Measurements from ENCODE around the gene HIP1.
"Not testable (repeated sequence)": the region's sequence is repeated elsewhere in the genome, so short reads cannot be mapped to it uniquely, and the experiment has no call there.

Gene HIP1

DNA sequence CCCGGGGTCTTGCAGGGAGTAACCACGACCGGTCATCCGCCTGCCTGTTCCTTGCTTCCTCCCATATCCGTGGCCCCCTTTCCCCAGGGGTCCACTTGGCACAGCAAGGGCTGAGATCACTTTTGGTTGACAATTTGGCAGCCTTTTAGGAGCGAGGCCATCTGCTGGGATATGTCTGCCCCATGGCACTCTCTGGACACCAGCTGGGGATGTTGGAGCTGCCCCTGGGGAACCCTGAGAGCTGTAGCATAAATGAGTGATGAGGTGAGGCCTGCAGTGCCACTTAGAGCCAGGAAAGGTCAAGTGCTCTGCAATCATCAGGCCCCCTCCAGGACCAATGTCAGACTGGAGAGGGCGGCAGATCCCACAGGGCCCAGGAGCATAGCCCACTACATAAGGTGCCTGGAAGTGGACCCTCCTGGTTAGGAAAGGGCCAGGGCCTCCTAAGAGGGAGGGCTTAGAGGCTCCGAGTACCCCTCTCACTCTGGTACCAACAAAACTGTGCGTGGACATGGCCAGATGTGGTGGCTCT, 92.1 kb downstream of the HIP1 start:
- H3K4me3 ChIP-seq (ENCODE audit: low read depth, low read length): no peak overlapping the region

- no peak overlapping the region for H3K4me3 ChIP-seq (ENCODE audit: low read depth, low read length)
Observed at GRCh38 chr7:75645570-75645969, 93.2 kb downstream of the HIP1 start.

DNA sequence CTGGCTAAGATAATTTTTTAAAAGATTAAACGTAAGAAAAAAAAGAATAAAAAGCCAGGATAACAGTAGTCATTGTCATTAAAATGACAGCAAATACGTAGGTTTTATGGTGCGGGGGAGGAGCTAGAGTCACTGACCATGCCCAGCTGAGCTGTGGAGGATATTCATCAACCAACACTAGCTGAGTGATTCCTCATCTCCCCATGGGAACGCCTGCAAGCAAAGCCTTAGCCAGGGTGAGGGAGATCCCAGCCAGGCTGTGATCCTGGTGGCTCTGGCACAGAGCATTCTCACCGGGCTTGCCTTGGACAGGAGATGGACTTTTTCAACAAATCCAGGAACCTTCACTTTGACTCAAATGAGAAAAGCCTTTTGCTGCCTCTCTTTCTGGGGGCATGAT, 94.2 kb downstream of the HIP1 start:
- no peak overlapping the region for H3K4me3 ChIP-seq (ENCODE audit: low read depth, low read length)

DNA sequence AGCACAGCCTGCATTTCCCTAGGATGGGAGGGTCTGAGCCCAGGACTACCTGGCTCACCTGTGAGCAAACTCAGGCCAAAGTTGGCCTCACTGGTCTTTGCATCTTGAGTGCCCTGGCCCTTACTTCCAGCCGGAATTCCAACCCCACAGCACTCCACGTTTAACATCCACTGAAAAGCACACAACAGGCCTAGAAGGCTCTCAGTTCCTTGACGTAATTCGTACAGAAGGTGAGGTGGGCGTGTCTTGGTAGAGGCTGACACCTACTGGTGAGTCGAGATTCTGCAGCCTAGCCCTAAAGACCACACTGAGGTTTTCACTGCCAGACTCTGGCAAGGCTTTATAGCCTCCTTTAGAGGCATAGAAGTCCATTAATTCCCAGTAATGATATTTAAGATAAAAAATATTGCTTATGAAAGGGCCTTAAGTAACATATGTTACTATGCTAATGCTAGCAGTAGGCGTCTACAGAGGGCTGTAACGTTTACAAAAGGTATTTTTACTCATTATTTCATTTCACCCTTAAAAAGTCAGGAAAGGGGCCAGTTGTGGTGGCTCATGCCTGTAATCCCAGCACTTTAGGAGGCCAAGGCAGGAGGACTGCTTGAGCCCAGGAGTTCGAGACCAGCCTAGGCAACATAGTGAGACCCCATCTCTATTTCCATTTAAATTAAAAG, 95.8 kb downstream of the HIP1 start:
- no peak overlapping the region for H3K4me3 ChIP-seq (ENCODE audit: low read depth, low read length)

- H3K4me3 ChIP-seq (ENCODE audit: low read depth, low read length): peak overlapping the region; percentile 50
Observed at GRCh38 chr7:75640201-75640600, 98.5 kb downstream of the HIP1 start.

DNA sequence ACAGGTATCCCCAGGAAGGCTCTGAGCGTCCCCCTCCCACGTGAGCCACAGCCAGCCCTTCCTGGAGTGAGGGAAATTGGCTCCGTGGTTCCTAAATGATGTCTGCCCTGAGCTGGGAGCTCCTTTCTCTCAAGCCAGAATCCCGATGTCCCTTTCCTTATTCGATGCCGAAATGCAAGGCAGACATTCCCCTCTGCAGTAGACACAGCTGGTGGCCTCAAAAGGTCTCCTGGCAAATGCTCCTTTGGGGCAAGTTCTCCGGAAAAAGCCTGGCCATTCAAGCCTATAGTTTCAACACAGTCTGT, 98.9 kb downstream of the HIP1 start:
- H3K4me3 ChIP-seq (ENCODE audit: low read depth, low read length): peak overlapping the region; percentile 50

DNA sequence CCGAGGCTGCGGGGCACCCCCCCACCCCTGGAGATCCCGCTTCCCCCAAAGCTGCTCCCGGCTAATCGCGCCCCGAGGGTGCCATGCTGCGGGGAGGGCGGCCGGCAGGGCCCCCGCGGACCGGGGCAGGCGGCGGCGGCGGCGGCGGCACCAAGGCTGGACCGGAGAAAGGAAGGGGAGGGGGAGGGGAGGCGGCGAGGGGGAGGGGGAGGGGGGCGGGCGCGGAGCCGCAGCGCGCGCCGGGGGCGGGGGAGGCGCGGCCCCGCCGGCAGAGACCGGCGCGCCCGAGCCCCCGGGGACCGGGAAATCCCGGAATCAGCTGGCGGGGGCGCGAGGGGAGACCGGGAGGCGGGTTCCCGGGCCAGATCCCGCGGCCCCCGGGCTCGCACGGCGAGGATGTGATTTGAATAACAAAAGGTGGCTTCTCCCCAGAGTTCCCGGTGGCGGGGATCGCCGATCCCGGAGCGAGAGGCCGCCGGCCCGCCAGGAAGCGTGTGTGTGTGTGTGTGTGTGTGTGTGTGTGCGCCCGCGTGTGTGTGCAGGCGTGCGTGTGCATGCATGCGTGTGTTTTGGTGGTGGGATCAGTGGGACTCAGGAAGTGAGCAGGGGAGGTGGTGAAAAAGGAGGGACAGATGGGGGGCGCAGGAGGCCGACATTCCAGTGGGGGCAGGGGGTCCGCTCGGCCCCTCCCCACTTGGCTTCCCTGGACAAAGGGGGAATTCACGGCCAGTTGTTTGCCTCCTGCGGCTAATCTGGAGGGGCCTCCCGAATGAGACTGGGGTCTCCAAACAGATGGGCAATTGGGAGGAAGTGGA, 99.5 kb downstream of the HIP1 start:
- peak overlapping the region; percentile 91 for H3K4me3 ChIP-seq (ENCODE audit: low read depth, low read length)

DNA sequence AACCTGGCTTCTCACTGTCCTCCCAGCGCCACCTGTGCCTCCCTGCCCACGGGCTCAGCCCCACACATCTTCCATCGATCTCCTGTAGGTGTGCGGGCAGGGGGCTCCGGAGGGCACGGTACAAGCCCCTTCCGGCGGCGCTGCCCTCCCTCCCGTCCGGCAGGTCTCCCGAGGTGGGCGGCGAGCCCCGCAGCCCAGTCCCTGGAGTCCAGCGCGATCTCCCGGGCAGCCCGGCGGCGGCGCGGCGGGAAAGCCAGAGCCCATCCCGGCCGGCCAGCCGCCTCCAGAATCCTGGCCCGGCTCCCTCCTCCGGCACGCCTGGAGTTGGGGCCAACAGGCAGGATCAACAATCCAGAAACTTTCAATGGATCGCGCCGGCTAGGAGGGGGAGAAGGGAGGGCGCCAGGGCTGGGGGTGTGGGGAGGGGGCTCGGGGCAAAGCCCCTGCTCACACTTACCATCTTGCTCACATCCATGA, 100.1 kb downstream of the HIP1 start:
- peak overlapping the region; percentile 91 for H3K4me3 ChIP-seq (ENCODE audit: low read depth, low read length)

DNA sequence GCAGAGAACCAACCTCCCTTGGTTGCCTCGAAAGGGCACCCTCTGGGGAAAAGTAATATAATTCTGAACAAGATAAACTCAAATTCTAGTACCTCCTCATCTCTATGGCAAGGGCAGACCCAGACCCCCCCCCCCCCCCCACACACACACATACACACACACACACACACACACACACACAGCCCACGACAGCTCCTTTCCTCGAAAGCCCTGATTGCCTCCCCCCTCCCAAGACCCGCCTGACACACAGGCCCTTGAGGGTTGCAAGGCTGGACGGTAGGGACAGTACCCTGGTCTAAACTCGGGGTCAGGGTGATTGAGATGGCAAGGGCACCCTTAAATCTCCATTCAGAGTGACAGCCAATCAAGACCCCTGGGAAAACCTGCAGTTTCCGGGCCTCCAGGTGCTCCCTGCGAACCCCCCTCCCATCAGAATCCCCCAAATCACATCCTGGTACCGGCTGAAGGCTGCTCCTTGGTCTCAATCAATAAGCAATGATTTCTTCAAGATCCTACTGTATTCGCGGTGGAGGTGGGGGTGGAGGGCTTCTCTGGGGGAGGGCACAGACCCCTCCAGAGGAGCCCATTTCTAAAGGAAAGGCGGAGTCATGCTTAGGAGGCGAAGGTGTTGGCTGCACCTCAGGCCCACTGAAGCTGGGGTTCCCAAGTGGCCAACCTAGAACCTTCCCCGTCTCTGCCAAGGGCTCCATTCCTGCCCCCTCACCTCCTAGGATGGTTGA, 100.7 kb downstream of the HIP1 start:
- peak overlapping the region; percentile 91 for H3K4me3 ChIP-seq (ENCODE audit: low read depth, low read length)

GRCh38 chr7:75635036-75635435, 103.7 kb downstream of the HIP1 start:
- H3K4me3 ChIP-seq (ENCODE audit: low read depth, low read length): no peak overlapping the region

DNA sequence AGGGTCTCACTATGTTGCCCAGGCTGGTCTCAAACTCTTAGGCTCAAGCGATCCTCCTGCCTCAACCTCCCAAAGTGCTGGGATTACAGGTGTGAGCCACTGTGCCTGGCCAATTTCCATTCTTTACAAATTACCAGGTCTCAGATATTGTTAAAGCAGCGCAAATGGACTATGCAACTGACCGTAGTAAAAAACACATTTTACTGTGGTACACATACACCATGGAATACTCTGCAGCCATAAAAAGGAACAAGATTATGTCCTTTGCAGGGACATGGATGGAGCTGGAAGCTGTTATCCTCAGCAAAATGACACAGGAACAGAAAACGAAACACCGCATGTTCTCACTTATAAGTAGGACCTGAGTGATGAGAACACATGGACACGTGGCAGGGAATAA, 106.2 kb downstream of the HIP1 start:
- not testable (repeated sequence) for H3K4me3 ChIP-seq (ENCODE audit: low read depth, low read length)

GRCh38 chr7:75631711-75632110, 107.0 kb downstream of the HIP1 start:
- H3K4me3 ChIP-seq (ENCODE audit: low read depth, low read length): no peak overlapping the region

DNA sequence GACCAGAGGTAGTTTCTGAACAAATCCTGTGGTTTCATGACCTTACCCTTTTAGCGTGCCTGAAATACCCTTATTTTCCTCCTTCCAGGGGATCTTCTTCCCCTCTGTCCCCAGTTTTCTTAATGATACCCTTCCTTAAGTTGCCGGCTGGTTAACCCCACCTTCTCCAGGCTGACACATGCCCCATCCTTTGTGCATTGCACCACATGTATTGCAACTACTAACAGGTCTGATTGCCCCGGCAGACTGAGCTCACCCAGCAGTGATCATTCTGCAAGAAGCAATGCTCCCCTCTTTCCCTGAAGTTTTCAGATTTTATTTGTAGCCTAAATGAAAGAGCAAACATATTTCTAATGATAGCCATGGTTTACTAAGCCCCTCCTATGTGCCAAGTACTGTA, 108.2 kb downstream of the HIP1 start:
- H3K4me3 ChIP-seq (ENCODE audit: low read depth, low read length): no peak overlapping the region

GRCh38 chr7:75629044-75629443, 109.7 kb downstream of the HIP1 start:
- no peak overlapping the region for H3K4me3 ChIP-seq (ENCODE audit: low read depth, low read length)

GRCh38 chr7:75628055-75628454, 110.7 kb downstream of the HIP1 start:
- H3K4me3 ChIP-seq (ENCODE audit: low read depth, low read length): no peak overlapping the region

DNA sequence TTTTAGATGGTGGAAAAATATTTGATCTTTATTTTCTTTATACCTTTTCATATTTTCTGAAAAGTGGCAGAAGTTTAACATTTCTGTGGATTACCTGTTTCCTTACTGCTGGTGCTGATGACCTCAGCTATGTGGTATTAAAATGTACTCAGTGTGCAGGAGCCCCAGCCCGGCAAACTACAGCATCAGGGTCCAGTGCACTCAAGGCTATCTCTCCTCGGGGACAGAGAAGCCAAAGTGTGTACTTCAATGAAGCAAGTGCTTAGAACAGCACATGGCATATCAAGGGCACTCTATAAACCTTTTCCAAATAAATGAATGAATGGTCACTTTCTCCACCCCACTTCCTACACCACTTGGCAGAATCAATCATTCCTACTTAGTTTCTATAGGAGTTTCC, 111.8 kb downstream of the HIP1 start:
- H3K4me3 ChIP-seq (ENCODE audit: low read depth, low read length): no peak overlapping the region

GRCh38 chr7:75625868-75626267, 112.9 kb downstream of the HIP1 start:
- no peak overlapping the region for H3K4me3 ChIP-seq (ENCODE audit: low read depth, low read length)

DNA sequence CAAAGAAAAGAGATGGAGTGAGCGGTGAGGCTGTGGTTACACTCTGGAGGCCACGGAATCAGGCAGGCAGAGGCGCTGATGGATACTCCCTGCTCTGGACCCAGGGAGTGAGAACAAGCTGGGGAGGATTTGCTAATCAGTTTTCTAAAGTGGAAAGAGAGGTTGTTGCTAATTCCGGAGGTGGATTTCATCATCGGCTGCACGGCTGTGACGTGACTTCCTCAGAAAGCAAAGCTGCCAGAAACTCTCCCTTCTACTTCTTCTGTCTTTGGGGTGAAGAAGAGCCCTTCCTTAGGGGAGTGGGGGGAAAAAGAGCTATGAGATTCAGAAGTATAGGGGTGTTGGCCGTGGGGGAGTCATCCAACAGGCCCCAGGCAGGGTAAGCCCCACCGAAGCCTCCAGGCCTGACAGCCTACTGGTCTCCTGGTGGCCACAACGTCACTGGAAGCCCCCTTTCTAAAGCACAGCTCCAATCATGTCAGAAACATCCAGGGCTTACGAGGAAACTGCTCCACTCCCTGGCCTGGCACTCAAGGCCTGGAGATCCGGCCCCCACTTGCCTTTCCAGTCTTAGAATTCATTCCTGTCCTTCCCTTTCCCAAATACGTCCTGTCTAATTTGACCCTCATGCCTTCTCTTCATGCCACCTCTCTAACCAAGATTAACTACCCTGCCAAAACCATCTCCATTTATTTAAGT, 114.5 kb downstream of the HIP1 start:
- H3K4me3 ChIP-seq (ENCODE audit: low read depth, low read length): no peak overlapping the region

DNA sequence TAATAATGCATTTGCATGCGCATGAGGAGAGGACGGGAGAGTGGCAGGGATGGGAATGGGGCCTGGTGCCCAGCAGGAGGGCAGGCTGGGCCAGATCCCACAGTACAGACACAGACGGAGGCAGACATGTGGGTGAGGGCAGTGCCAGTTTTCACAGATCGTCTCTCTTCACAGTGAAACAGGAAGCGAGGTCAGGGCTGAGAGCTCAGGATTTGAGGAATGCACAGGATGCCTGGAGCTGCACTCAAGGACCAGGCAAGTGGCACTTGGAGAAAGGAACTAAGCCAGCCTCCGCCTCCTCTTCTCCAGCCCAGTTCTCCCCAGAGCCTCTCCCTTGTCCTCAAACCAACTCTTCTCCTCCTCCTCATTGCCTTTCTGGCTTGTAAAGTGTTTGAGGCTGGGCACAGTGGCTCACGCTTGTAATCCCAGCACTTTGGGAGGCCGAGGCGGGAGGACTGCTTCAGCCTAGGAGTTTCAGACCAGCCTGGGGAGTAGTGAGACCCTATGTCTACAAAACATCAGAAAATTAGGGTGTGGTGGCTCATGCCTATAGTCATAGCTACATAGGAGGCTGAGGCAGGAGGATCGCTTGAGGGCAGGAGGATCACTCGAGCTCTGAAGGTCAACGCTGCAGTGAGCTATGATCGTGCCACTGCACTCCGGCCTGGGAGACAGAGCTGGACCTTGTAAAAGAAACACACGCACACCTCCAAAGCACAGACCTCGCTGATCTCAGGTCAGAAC, 115.2 kb downstream of the HIP1 start:
- no peak overlapping the region for H3K4me3 ChIP-seq (ENCODE audit: low read depth, low read length)

GRCh38 chr7:75621124-75621523, 117.6 kb downstream of the HIP1 start:
- H3K4me3 ChIP-seq (ENCODE audit: low read depth, low read length): no peak overlapping the region

Measured in iPS-11a (cell line).